ENCODE results near the gene XYLB. TPM values are rescaled to one million over a fixed set of nuclear protein-coding genes. Genes with fewer than 3 reads are reported as not detected.

Gene XYLB
- total RNA-seq, 1 donor from 2014 or later = 10.2 TPM

- H3K4me1 Mint-ChIP-seq (ENCODE audit: unreplicated experiment) = peaks cover 25% of the 10 kb centered on the region
- H3K9me3 Mint-ChIP-seq = peaks cover 9% of the 10 kb centered on the region
- no peaks in the 10 kb centered on the region for H3K36me3 Mint-ChIP-seq
- H3K27me3 Mint-ChIP-seq = no peaks in the 10 kb centered on the region
- DNase-seq (ENCODE audit: extremely low spot score, unreplicated experiment) = no peak
- H3K4me3 Mint-ChIP-seq = peak overlapping the region; percentile 99
- peak overlapping the region; percentile 98 for H3K27ac Mint-ChIP-seq
- TF ChIP-seq CTCF (conservative IDR thresholded peaks at IDR 0.05) = no peak
Observed at GRCh38 chr3:38454178-38454883, 107.7 kb downstream of the XYLB start.

GRCh38 chr3:38454884-38455638 is 108.5 kb downstream of the XYLB start:
- H3K4me1 Mint-ChIP-seq (ENCODE audit: unreplicated experiment) = peaks cover 28% of the 10 kb centered on the region
- H3K4me3 Mint-ChIP-seq = peak overlapping the region; percentile 99
- peak overlapping the region; percentile 98 for H3K27ac Mint-ChIP-seq
- H3K36me3 Mint-ChIP-seq = peaks cover under 1% of the 10 kb centered on the region
- H3K27me3 Mint-ChIP-seq = no peaks in the 10 kb centered on the region
- DNase-seq (ENCODE audit: extremely low spot score, unreplicated experiment) = peak; percentile 88
- TF ChIP-seq CTCF (conservative IDR thresholded peaks at IDR 0.05) = no peak
- peaks cover 9% of the 10 kb centered on the region for H3K9me3 Mint-ChIP-seq

- peaks cover 5% of the 10 kb centered on the region for H3K9me3 Mint-ChIP-seq
- no peak for TF ChIP-seq CTCF (conservative IDR thresholded peaks at IDR 0.05)
- peaks cover 7% of the 10 kb centered on the region for H3K36me3 Mint-ChIP-seq
- DNase-seq (ENCODE audit: extremely low spot score, unreplicated experiment) = no peak
- H3K4me3 Mint-ChIP-seq = peak overlapping the region; percentile 99
- peak overlapping the region; percentile 85 for H3K27ac Mint-ChIP-seq
- H3K27me3 Mint-ChIP-seq = no peaks in the 10 kb centered on the region
- H3K4me1 Mint-ChIP-seq (ENCODE audit: unreplicated experiment) = peaks cover 35% of the 10 kb centered on the region
Observed at GRCh38 chr3:38455639-38456430, 109.2 kb downstream of the XYLB start.

GRCh38 chr3:38457111-38458003 is 110.8 kb downstream of the XYLB start:
- Mint-ChIP-seq H3K4me1 (ENCODE audit: unreplicated experiment) (peaks cover 35% of the 10 kb centered on the region), H3K9me3 (peaks cover 3% of the 10 kb centered on the region), H3K27ac (peak overlapping the region; percentile 58), H3K36me3 (peaks cover 9% of the 10 kb centered on the region), H3K27me3 (no peaks in the 10 kb centered on the region), H3K4me3 (peak overlapping the region; percentile 69)
- no peak for TF ChIP-seq CTCF (conservative IDR thresholded peaks at IDR 0.05)
- no peak for DNase-seq (ENCODE audit: extremely low spot score, unreplicated experiment)

All from type B pancreatic cell (in vitro differentiated cells).